Hematopoietic multipotent progenitor cell treated with erythropoietin and hydrocortisone succinate and interleukin-3 and kit ligand, for 4 days (in vitro differentiated cells): ENCODE measurements around the gene MTCL3.

Source experiments
- DNase-seq: peaks from one replicate; pipeline ENCODE4 v3.0.0-alpha.2; 2015

MTCL3 gene

GRCh38 chr6:127518710-127519468 lies at the start of gene MTCL3:
Gene MTCL3 (minus strand): TSS chr6:127519335.
- DNase-seq = no peak

GRCh38 chr6:127567476-127567875 lies 48.3 kb upstream of the MTCL3 start:
- no peak for DNase-seq

DNA sequence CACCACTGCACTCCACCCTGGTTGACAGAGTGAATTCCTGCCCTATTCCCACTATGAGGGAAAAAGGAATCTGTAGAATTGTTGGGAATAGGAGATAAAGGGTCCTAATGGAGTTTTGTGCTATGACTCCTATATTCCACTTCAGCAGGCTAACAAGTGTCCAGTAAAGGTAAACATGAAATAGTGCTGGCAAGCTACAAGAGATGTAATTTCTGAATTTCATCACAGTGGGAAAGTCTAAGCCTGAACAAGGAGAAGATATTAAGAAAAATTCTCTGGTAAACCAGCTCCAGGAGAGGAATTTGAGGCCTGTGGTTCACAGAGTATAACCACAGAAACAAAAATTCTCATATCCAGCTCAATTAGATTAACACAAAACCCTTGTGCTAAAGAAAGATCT lies 47.5 kb upstream of the MTCL3 start:
- DNase-seq = no peak

DNA sequence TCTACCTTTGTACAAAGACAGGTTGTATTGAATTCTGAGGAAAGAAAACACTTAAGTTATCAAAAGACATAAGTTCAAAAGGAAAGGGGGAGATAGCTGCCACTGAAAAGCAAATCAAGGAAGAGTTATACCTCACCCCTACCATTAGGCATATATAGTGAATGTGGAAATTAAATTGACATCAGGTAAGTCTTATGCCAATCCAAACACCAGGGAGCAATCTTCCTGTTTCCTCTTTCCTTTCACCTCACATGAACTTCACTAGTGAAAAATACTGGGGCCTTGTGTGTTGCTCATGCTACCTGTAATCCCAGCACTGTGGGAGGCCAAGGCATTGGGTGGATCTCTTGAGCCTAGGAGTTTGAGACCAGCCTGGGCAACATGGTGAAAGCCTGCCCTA lies 47.0 kb upstream of the MTCL3 start:
- DNase-seq = no peak

GRCh38 chr6:127564761-127565160 lies 45.6 kb upstream of the MTCL3 start:
- DNase-seq = no peak

DNA sequence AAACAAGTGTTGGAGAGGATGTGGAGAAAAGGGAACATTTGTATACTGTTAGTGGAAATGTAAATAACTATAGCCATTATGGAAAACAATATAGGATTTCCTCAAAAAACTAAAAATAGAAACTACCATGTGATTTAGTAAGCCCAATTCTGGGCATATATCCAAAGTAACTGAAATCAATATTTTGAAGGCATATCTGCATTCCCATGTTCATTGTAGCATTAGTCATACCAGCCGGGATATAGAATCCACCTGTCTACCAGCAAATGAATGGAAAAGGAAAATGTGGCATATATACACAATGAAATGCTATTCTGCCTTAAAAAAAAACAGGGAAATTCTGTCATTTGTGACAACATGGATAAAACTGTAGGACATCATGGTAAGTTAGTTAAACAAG lies 42.5 kb upstream of the MTCL3 start:
- DNase-seq = no peak

- peak; percentile 44 for DNase-seq
Measured at GRCh38 chr6:127554435-127555006, 35.4 kb upstream of the MTCL3 start.

DNA sequence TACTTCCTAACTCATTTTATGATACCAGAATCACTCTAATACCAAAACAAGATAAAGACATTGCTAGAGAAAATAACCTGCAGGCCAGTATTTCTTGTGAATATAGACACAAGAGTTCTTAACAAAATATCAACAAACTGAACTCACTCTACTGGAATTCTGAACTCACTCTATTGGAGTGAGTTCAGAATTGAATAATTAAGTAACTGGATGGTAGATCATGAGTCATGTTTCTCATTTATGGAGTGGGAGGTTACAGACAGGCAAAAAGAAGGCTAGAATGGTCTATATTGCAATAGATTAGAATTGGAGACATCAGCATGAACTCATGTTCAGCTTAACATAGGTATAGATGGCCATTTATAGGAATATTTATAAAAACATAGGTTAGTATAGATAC lies 31.3 kb upstream of the MTCL3 start:
- no peak for DNase-seq

- peak; percentile 21 for DNase-seq
Measured at GRCh38 chr6:127547904-127548649, 28.9 kb upstream of the MTCL3 start.

DNA sequence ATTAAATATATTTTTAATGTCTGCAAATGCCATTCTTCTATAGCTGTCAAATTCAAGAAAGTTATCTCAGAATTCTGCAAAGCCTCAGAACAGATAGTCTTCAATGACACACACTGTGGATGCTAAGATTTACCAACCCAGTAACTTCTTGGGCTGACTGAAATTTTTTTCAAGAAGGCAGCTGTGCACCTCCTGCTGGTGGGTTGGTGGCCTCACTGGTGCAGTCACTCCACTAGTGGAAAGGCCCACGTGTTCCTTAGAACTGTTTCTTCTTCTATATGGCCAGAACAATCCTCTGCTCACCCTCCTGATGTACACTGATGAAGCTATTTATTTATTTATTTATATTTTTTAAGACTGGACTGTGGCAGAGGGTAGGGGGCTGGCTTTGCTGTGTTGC lies 28.1 kb upstream of the MTCL3 start:
- DNase-seq = peak; percentile 32

- peak; percentile 57 for DNase-seq
Measured at GRCh38 chr6:127539272-127539671, 20.1 kb upstream of the MTCL3 start.

DNA sequence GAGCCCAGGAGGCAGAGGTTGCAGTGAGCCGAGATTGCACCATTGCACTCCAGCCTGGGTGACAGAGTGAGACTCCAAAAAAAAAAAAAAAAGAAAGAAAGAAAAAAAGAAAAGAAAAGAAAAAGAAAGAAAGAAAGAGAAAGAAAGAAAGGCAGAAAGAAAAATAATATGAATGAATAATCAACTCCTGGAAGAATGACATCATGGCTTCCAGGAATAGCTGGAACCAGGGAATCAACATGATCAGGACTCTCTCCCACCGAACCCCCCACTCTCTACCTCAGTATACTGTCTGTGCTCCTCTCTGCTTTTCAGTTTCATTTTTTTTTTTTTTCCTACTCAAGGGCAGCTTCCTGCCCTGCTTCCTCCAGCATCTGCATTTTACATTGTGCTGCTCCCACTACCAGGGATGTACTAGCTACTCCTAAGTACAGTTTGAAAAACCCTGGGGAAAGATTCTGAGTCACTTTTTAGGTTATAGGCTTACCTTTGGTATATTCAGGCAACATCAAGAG lies 19.7 kb upstream of the MTCL3 start:
- DNase-seq = no peak

DNA sequence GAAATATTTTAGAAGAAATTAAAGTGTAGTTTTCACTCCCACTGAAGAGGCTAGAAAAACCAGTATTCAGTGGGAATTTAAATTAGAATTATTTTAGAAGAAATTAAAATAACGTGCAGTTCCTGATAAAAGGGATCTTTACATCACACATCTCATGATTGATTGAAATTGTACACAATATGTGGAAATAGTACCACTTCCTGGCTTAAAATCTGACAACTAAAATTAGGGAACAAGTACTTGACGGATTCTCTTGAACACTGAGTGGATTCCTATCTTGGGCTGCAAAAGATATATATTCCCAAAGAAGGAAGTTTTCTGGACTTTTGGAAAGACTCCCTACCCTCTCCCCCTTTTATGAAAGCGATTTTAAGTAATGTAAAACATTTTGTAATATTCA lies 14.6 kb upstream of the MTCL3 start:
- no peak for DNase-seq

DNA sequence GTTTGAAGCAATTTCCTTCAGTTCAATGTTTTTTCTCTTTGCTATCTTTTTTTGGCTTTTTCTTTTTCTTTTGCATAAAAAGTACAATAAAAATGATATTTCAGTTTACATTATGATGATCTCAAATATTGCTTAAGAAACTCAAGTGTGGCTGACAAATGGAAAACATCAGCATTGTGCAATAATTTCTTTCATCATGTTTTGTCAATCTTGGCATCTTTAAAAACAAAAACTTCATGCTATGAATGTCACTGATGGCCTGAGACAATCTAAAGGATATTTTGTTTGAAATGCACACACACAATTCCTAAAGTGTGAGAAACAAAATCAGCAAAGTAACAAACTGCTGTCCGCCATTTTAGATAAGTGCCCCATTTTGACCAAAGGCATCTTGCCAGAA lies 13.9 kb upstream of the MTCL3 start:
- no peak for DNase-seq

DNA sequence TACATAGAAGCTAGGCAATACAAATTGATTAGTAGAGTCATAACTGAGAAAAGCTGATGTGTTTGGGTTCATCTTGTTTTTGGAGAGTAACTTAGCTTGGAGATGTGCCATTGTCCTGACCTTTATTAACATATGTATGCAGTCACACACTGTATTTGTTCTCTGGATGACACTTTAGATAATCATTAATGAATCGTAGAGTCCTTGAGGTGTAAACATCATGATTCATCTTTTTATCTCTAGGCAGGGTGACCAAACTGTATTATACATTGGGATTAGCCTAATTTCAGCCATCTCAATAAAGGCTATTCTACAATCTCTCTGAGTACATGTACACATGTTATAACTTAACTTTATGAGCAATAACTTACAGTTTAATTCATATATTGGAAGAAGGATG lies 3.6 kb upstream of the MTCL3 start:
- DNase-seq = no peak

- DNase-seq = peak; percentile 33
Measured at GRCh38 chr6:127520066-127520465, 931 bp upstream of the MTCL3 start.

- no peak for DNase-seq
Measured at GRCh38 chr6:127519469-127519785, 292 bp upstream of the MTCL3 start.

DNA sequence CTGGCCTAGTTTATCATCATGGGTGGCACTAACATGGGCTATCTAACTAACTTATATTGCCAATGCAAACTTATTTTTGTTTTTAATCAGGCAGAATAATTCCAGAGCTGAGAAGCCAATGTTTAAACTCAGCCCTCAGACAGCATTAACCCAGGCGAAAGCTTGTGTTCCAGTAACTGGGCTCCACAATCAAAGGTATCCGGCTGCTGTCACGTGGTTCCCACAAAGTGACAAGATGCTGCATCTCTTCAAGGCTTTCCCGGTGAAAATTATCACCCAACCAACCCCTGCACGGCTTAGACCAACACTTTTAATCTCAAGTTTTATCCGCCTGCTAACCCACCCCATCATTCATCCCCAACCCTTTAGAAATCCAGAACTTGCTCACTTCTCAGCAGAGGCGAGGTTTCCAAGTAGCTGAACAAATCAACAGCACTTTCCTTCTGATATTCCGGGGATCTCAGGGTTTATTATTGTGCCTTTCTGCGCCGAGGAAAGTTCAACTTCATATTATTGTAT lies 885 bp downstream of the MTCL3 start:
- no peak for DNase-seq

DNA sequence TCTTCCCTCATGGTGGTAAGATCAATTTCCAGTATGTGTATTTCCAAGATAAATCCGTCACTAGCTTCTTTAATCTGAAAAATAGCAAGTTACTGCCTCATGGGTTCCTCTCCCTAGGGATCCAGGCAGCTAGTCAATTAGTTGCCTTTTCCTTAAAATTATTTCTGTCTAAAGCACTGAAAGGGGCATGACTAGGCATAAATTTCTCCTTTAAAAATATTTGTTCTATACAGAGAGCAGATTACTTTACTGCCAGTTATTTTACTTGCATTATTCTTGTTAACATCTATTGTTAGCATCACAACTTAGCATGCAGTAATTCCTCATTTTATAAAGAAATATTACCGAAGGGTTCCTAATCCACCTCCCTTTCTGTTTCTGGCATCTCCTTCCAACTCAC lies 1.4 kb downstream of the MTCL3 start:
- DNase-seq = no peak

DNA sequence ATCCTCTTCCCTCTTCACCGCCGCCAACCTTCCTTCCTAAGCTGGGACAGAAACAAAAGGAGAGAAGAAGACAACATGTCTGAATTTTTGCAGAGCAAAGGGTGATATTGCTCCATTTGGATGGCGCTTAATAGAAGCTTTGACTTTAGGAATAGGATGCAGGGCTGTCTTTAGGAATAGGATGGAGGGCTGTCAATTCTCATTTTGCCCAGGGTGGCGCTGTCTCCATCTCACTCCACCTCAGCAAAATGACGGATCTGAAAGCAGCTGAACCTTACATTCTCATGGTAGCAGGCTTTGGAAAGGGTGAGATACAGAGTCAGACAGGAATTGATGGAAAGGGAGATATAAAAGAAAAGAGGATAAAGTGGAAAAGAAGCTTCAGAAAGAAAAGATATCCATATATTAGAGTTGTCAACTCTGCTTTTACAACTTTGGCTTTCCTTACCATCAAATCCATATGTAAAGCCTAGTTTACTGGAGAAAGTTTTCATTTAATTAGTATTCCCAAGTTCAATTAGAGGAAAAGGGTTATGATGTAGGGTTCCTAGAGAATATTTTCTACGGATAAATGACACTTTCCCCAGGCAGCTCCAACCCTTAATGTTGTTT lies 2.4 kb downstream of the MTCL3 start:
- DNase-seq = peak; percentile 58

DNA sequence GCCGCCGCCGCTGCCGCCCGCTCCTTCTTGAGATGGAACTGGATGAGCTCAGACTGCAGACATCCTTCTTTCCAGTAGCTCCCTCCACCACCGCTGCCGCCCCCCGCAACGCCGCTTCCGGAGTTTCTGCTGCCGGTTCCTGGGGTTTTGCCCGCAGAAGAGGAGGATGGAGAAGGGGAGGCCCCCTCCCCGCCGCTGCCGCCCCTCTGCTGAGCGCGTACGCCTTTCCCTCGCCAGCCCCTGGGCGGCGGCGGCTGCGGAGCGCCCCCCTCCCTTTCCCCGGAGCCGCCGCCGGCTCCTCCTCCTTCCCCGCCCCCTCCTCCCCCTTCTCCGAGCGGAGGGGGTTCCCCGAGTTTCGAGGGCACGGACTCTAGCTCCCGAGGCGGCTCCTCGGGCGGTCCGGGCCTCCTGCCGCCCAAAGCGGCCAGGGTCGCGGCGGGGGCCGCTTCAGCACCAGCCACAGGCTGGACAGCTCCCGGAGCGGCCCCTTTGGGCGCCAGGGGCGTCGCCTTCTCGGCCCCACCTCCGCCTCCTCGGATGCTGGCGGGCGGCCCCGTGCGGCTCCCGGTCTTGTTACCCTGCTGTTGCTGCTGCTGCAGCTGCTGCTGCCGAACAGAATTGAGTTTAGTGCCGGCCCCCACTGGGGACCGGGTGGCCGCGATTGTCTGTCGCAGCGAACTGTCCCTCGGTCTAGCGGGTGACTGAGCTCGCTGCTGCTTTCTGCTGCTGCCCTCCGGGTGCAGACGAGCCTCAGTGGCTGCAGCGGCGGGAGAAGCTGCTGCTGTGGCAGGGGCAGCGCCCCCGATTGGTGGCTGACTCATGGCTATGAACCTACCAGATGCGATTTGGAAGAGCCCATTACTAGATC lies 3.1 kb downstream of the MTCL3 start:
- DNase-seq = peak; percentile 76

- no peak for DNase-seq
Measured at GRCh38 chr6:127515234-127515793, 3.8 kb downstream of the MTCL3 start.
